GM12874 (cell line): ENCODE measurements around the gene IL19.

Experiments
- CTCF ChIP-seq: IDR thresholded peaks from 2 replicates; pipeline ENCODE4 v1.5.1; 2011; ENCODE audit warnings: low read depth, mild to moderate bottlenecking, control low read depth, low read length, moderate library complexity; ENCODE audit not compliant: insufficient read depth

The IL19 gene

GRCh38 chr1:206799311-206799710, 28.7 kb downstream of the IL19 start:
- TF ChIP-seq CTCF, result no peak

GRCh38 chr1:206800411-206800810, 29.8 kb downstream of the IL19 start:
- no peak for TF ChIP-seq CTCF

GRCh38 chr1:206800891-206801290, 30.3 kb downstream of the IL19 start:
- no peak for TF ChIP-seq CTCF

GRCh38 chr1:206801467-206801866, 30.9 kb downstream of the IL19 start:
- TF ChIP-seq CTCF, result no peak

- no peak for TF ChIP-seq CTCF
These were observed 31.8 kb downstream of the IL19 start for GRCh38 chr1:206802401-206802800.

GRCh38 chr1:206803221-206803730, 32.7 kb downstream of the IL19 start:
- TF ChIP-seq CTCF, result no peak

GRCh38 chr1:206804156-206804737, 33.7 kb downstream of the IL19 start:
- TF ChIP-seq CTCF, result no peak

GRCh38 chr1:206805357-206805756, 34.8 kb downstream of the IL19 start:
- TF ChIP-seq CTCF, result no peak
